Activated CD4-positive, alpha-beta T cell treated with anti-CD3 and anti-CD28 coated beads, Interleukin-2, amount 10 ng/mL, durations not matched to agents 7 days and 5 days (primary cell): ENCODE measurements around the gene ALDH7A1. TPM values are rescaled to one million over a fixed set of nuclear protein-coding genes. Genes with fewer than 3 reads are reported as not detected.
A peak's percentile ranks its signal among the peaks of the same experiment; 100 is the strongest.
"Not testable (repeated sequence)": the region's sequence is repeated elsewhere in the genome, so short reads cannot be mapped to it uniquely, and the experiment has no call there.

ENCODE experiments used
- CTCF ChIA-PET: fragments of 350-600 bp; sonication (Branson Sonifier 250); formaldehyde crosslinking; loops from one replicate; lab custom pipeline; 2021; ENCODE audit warnings: antibody characterized with exemption; lab: Charles Lee
- POLR2A ChIA-PET: fragments of 350-600 bp; sonication (Branson Sonifier 250); formaldehyde crosslinking; loops from one replicate; lab custom pipeline; 2021; ENCODE audit warnings: antibody characterized with exemption; lab: Charles Lee
- DNase-seq: peaks from one replicate; pipeline ENCODE4 v3.0.0-alpha.2; 2020
- H3K27ac Mint-ChIP-seq: one replicate; pipeline ENCODE4 v1.8.0; 2021; ENCODE audit warnings: mild to moderate bottlenecking, moderate library complexity, mixed read lengths
- H3K27me3 Mint-ChIP-seq: one replicate; pipeline ENCODE4 v1.8.0; 2021; ENCODE audit warnings: mixed read lengths
- H3K36me3 Mint-ChIP-seq: one replicate; pipeline ENCODE4 v1.8.0; 2021; ENCODE audit warnings: low read depth, mixed read lengths
- H3K4me1 Mint-ChIP-seq: one replicate; pipeline ENCODE4 v1.8.0; 2021; ENCODE audit warnings: mixed read lengths
- H3K4me3 Mint-ChIP-seq: one replicate; pipeline ENCODE4 v1.8.0; 2021; ENCODE audit warnings: mild to moderate bottlenecking, moderate library complexity, mixed read lengths
- H3K9me3 Mint-ChIP-seq: one replicate; pipeline ENCODE4 v1.8.0; 2021; ENCODE audit warnings: mixed read lengths
- total RNA-seq, 2 experiments: library from RNA; stranded (reverse); gene quantifications; one replicate each; pipeline ENCODE4 v1.2.3, GENCODE V29; 2021

The ALDH7A1 gene
- 1 to 10 TPM; 2.7 to 3.6 TPM for total RNA-seq

DNA sequence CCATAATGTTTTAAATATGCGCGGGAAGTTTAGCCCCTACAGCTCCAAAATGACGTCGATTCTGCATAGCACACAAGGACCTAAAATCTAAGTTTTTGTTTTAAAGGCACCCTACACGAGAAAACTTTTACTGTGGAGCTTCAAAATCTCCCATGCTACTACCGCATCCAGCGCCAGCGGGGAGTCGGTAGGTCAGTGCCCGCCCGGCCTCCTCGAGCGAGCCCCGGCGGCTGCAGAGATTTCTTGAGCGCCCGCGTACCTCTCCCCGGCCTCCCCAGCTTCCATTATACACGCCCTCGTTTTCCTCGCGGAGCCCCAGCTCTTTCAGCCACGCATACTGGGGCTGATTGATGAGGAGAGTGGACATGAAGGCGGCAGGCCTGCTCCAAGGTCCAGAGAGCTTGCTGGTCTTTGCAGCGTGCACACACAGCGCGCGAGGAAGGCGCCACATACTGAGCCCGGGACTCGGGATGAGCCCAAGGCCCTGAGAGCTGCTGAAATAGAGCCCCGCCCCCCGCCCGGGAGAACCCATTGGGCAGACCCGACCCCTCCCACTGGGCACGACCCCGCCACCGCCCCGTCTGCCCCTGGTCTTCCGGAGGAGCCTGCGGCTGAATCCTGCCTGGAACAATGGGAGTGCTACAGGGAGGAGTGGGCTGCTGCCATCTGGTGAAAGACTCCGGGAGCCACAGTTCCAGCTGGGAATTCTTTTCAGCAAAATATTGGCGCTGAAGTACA is at the start of gene ALDH7A1:
Gene ALDH7A1 (minus strand): TSS at position 472 of the 738 bp plus-strand sequence. CDS start 21 bp downstream, at position 451.
- peaks cover 17% of the 10 kb centered on the region for H3K4me1 Mint-ChIP-seq
- POLR2A ChIA-PET = no interaction called here
- peak; percentile 24 for DNase-seq

GRCh38 chr5:126641387-126641786 is 46.4 kb upstream of the ALDH7A1 start:
- H3K27ac Mint-ChIP-seq = no peak overlapping the region
- ChIA-PET POLR2A (no interaction called here), CTCF (interaction anchor here (1.3 kb wide), 1 partner anchor 40 kb away, joined by 4 read pairs; the partner anchor contains the start of gene PHAX)
- no peak overlapping the region for H3K4me3 Mint-ChIP-seq
- H3K27me3 Mint-ChIP-seq = peaks cover 4% of the 10 kb centered on the region
- no peak for DNase-seq
- H3K4me1 Mint-ChIP-seq = no peaks in the 10 kb centered on the region
- peaks cover 6% of the 10 kb centered on the region for H3K9me3 Mint-ChIP-seq
- peaks cover 4% of the 10 kb centered on the region for H3K36me3 Mint-ChIP-seq

More for the DNA sequence above, at the start of gene ALDH7A1:
- CTCF ChIA-PET = interaction anchor here (0.6 to 1.4 kb wide), 3 partner anchors 8 to 175 kb away, joined by 3 to 5 read pairs (median 3); no protein-coding TSS in a partner anchor
- Mint-ChIP-seq H3K27ac (peak within 1 kb of the TSS; percentile 69), H3K36me3 (no peaks in the 10 kb centered on the region), H3K9me3 (no peaks in the 10 kb centered on the region), H3K27me3 (peaks cover 19% of the 10 kb centered on the region), H3K4me3 (peak within 1 kb of the TSS; percentile 75)

DNA sequence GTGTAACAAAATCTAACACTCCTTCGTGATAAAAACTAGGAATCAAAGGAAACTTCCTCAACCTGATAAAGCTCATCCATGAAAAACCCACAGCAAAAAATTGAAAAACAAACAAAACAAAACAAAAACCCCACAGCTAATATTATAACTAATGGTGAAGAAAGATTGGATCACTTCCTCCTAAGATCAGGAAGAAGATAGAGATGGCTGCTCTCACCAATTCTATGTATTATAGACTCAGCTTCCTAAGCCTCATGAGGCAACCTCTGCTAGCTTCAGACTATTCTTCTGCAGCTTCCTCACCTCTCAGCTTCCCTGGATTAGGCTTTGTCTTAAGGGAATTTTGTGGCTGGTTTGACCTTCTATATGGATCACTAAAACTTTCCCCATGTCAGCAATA is 45.8 kb upstream of the ALDH7A1 start:
- Mint-ChIP-seq H3K27me3 (peaks cover 4% of the 10 kb centered on the region), H3K27ac (no peak overlapping the region), H3K9me3 (peaks cover 6% of the 10 kb centered on the region), H3K4me3 (no peak overlapping the region), H3K36me3 (peaks cover 4% of the 10 kb centered on the region), H3K4me1 (no peaks in the 10 kb centered on the region)
- DNase-seq = no peak
- POLR2A ChIA-PET = no interaction called here
- CTCF ChIA-PET = interaction anchor here (0.6 to 1.3 kb wide), 2 partner anchors 40 to 819 kb away, joined by 3 to 4 read pairs; partner anchors contain the start of gene PHAX

GRCh38 chr5:126636956-126637355 is 41.9 kb upstream of the ALDH7A1 start:
- Mint-ChIP-seq H3K4me1 (no peaks in the 10 kb centered on the region), H3K36me3 (no peaks in the 10 kb centered on the region), H3K27ac (no peak overlapping the region), H3K27me3 (peaks cover 3% of the 10 kb centered on the region), H3K4me3 (no peak overlapping the region), H3K9me3 (no peaks in the 10 kb centered on the region)
- POLR2A ChIA-PET = no interaction called here
- CTCF ChIA-PET = no interaction called here
- no peak for DNase-seq

DNA sequence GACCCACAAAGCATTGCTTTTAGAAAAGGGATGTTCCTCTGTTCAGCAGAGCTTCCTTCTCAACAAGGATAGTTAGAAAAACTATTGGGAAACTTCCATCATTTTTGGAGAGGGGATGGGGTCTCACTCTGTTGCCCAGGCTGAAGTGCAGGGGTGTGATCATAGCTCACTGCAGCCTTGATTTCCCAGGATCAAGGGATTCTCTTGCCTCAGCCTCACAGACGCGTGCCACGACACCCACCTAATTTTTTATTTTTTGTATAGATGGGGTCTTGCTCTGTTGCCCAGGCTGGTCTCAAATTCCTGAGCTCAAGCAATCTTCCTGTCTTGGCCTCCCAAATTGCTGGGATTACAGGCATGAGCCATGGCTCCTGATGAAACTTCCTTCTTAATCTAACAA is 40.6 kb upstream of the ALDH7A1 start:
- ChIA-PET CTCF (interaction anchor here (0.6 kb wide), 2 partner anchors 161 to 683 kb away, joined by 3 read pairs; no protein-coding TSS in a partner anchor), POLR2A (no interaction called here)
- Mint-ChIP-seq H3K4me3 (no peak overlapping the region), H3K27me3 (peaks cover 3% of the 10 kb centered on the region), H3K27ac (no peak overlapping the region), H3K9me3 (no peaks in the 10 kb centered on the region), H3K36me3 (no peaks in the 10 kb centered on the region), H3K4me1 (no peaks in the 10 kb centered on the region)
- no peak for DNase-seq

- Mint-ChIP-seq H3K9me3 (no peaks in the 10 kb centered on the region), H3K36me3 (no peaks in the 10 kb centered on the region), H3K27me3 (peaks cover 3% of the 10 kb centered on the region), H3K4me3 (no peak overlapping the region), H3K4me1 (no peaks in the 10 kb centered on the region), H3K27ac (no peak overlapping the region)
- POLR2A ChIA-PET = no interaction called here
- no peak for DNase-seq
- CTCF ChIA-PET = no interaction called here
These were observed 38.5 kb upstream of the ALDH7A1 start for GRCh38 chr5:126633552-126633951.

- Mint-ChIP-seq H3K36me3 (no peaks in the 10 kb centered on the region), H3K9me3 (no peaks in the 10 kb centered on the region), H3K27me3 (peaks cover 3% of the 10 kb centered on the region), H3K4me3 (no peak overlapping the region), H3K27ac (no peak overlapping the region), H3K4me1 (no peaks in the 10 kb centered on the region)
- ChIA-PET POLR2A (no interaction called here), CTCF (no interaction called here)
- no peak for DNase-seq
These were observed 36.9 kb upstream of the ALDH7A1 start for GRCh38 chr5:126631920-126632319.

- Mint-ChIP-seq H3K36me3 (peaks cover 19% of the 10 kb centered on the region), H3K9me3 (no peaks in the 10 kb centered on the region), H3K27me3 (no peaks in the 10 kb centered on the region), H3K4me1 (peaks cover 9% of the 10 kb centered on the region), H3K4me3 (no peak overlapping the region), H3K27ac (no peak overlapping the region)
- DNase-seq = no peak
- ChIA-PET CTCF (interaction anchor here (1.0 kb wide), 1 partner anchor 242 kb away, joined by 4 read pairs; no protein-coding TSS in a partner anchor), POLR2A (interaction anchor here (0.6 kb wide), 1 partner anchor 25 kb away, joined by 5 read pairs; no protein-coding TSS in a partner anchor)
These were observed 33.1 kb upstream of the ALDH7A1 start for GRCh38 chr5:126628102-126628501.

DNA sequence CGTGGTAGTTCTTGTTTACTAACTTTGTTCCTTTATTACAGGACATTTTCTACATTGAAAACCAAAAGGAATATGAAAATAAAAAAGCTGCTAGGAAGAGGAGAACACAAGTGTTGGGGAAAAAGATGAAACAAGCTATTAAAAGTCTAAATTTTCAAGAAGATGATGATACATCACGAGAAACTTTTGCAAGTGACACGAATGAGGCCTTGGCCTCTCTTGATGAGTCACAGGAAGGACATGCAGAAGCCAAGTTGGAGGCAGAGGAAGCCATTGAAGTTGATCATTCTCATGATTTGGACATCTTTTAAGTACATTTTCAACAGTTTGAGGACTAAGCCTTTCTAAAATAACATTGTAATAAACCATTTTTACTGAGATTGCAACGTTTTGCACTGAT is 29.5 kb upstream of the ALDH7A1 start:
- H3K4me3 Mint-ChIP-seq = no peak overlapping the region
- CTCF ChIA-PET = interaction anchor here (1.2 to 1.3 kb wide), 2 partner anchors 21 to 24 kb away, joined by 3 read pairs; no protein-coding TSS in a partner anchor
- H3K4me1 Mint-ChIP-seq = peaks cover 9% of the 10 kb centered on the region
- DNase-seq = no peak
- H3K27me3 Mint-ChIP-seq = no peaks in the 10 kb centered on the region
- H3K27ac Mint-ChIP-seq = no peak overlapping the region
- H3K9me3 Mint-ChIP-seq = no peaks in the 10 kb centered on the region
- H3K36me3 Mint-ChIP-seq = peaks cover 24% of the 10 kb centered on the region
- POLR2A ChIA-PET = interaction anchor here (0.6 kb wide), 1 partner anchor 10 kb away, joined by 3 read pairs; no protein-coding TSS in a partner anchor

DNA sequence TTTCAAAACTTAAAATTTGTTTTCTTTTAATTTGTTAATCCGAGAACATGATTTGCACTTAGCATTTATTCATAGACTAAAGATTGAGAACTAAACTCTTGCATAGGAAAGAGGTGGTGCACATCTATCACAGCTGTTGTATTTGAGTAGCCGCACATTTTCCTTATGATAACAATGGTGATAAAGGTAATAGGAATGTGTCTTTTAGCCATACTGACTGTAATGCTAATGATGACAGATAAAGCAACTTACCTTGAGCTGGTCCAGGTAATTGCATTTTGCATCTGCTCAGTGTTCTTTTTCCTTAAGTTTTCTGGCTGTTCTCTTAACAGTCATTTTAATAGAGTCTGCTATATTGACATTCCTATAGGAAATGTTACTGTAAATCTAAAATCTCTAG is 24.8 kb upstream of the ALDH7A1 start:
- H3K36me3 Mint-ChIP-seq = peaks cover 27% of the 10 kb centered on the region
- POLR2A ChIA-PET = no interaction called here

DNA sequence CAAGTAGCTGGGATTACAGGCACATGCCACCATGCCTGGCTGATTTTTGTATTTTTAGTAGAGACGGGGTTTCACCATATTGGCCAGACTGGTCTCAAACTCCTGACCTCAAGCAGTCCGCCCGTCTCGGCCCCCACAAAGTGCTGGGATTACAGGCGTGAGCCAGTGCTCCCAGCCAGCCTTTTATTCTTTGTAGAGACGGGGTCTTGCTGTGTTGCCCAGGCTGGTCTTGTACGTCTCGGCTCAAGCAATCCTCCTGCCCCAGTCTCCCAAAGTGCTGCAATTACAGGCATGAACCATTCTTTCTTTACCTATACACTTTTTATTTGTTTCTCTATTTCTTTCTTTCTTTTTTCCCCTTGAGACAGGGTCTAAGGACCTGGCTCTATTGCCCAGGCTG is 22.6 kb upstream of the ALDH7A1 start:
- CTCF ChIA-PET, POLR2A ChIA-PET, H3K9me3 Mint-ChIP-seq, H3K4me3 Mint-ChIP-seq, H3K27ac Mint-ChIP-seq, DNase-seq, H3K27me3 Mint-ChIP-seq: not testable (repeated sequence)
- peaks cover 11% of the 10 kb centered on the region for H3K4me1 Mint-ChIP-seq
- H3K36me3 Mint-ChIP-seq = peaks cover 20% of the 10 kb centered on the region

More for the DNA sequence above, 24.8 kb upstream of the ALDH7A1 start:
- H3K27me3 Mint-ChIP-seq = no peaks in the 10 kb centered on the region
- no peak overlapping the region for H3K4me3 Mint-ChIP-seq
- CTCF ChIA-PET = no interaction called here
- no peak for DNase-seq
- H3K9me3 Mint-ChIP-seq = no peaks in the 10 kb centered on the region
- no peak overlapping the region for H3K27ac Mint-ChIP-seq
- H3K4me1 Mint-ChIP-seq = peaks cover 14% of the 10 kb centered on the region

DNA sequence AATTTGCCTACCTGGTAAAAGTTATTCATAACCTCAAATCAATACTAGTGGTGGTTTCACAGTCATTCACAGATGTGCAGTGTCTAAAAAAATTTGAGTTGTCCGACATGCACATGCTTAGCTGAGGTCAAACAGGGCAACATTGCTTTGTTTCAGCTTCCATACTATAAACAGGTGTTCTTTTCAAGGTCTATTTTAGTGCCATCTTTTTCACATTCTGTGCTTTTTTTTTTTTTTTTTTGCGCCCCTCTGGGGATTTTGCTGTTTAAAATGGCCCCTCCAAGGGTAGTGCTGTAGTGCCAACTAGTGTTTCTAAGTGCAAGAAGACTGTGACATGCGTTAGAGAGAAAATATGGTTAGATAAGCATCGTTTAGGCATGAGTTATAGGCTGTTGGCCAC is 20.3 kb upstream of the ALDH7A1 start:
- no peak for DNase-seq
- Mint-ChIP-seq H3K9me3 (no peaks in the 10 kb centered on the region), H3K36me3 (peaks cover 18% of the 10 kb centered on the region), H3K4me3 (no peak overlapping the region), H3K27me3 (no peaks in the 10 kb centered on the region), H3K4me1 (peaks cover 11% of the 10 kb centered on the region), H3K27ac (no peak overlapping the region)
- ChIA-PET CTCF (no interaction called here), POLR2A (no interaction called here)

DNA sequence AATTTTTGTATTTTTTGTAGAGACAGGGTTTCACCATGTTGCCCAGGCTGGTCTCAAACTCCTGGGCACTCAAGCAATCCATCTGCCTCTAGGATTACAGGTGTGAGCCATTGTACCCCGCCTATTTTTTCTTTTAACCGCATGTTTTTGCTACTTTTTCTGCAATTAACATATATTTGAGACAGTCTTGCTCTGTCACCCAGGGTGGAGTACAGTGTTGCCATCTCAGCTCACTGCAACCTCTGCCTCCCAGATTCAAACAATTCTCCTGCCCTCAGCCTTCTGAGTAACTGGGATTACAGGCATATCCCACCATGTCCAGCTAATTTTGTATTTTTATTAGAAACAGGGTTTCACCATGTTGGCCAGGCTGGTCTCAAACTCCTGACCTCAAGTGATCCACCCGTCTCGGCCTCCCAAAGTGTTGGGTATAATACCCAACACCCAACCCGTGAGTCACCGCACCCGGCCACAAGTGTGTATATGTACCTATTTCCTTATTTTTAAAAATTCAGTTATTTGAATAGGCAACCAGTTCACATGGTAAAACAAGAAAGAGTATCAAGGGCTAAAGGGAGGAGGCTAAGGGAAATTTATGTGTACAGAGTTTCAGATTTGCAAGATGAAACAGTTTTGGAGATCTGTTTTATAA is 19.0 kb upstream of the ALDH7A1 start:
- no peak overlapping the region for H3K27ac Mint-ChIP-seq
- POLR2A ChIA-PET = no interaction called here

More for the DNA sequence above, 19.0 kb upstream of the ALDH7A1 start:
- no peaks in the 10 kb centered on the region for H3K27me3 Mint-ChIP-seq
- no peak overlapping the region for H3K4me3 Mint-ChIP-seq
- no peak for DNase-seq
- CTCF ChIA-PET = no interaction called here
- peaks cover 16% of the 10 kb centered on the region for H3K4me1 Mint-ChIP-seq
- peaks cover 23% of the 10 kb centered on the region for H3K36me3 Mint-ChIP-seq
- no peaks in the 10 kb centered on the region for H3K9me3 Mint-ChIP-seq
